Keratinocyte (primary cell): ENCODE data around the gene GNMT.

Source experiments
- CTCF ChIP-seq, 3 experiments: IDR thresholded peaks in 1 of 3; conservative IDR thresholded peaks in 1 of 3; optimal IDR thresholded peaks in 1 of 3; 2 replicates in 2 of 3; 3 replicates in 1 of 3; pipeline versions ENCODE3 to v1.5.1; 2011; ENCODE audit warnings: low read length in 3 of 3, mild to moderate bottlenecking in 3 of 3, moderate library complexity in 2 of 3, control low read depth in 1 of 3, inconsistent platforms in 1 of 3; ENCODE audit not compliant: insufficient read depth in 2 of 3; ENCODE audit errors: extremely low read depth in 1 of 3
- EZH2 ChIP-seq: IDR thresholded peaks from one replicate; pipeline ENCODE4 v1.6.1; 2012; ENCODE audit warnings: inconsistent platforms, mild to moderate bottlenecking, low read length, moderate library complexity

- TF ChIP-seq CTCF (optimal IDR thresholded peaks at IDR 0.05 in 1 of 3, IDR thresholded peaks at IDR 0.05 in 1 of 3, conservative IDR thresholded peaks at IDR 0.05 in 1 of 3; ENCODE audit: extremely low read depth in 1 of 3, insufficient read depth in 2 of 3, low read length in 3 of 3): no peak
- no peak for TF ChIP-seq EZH2
Measured at GRCh38 chr6:42947950-42948349, 12.6 kb upstream of the GNMT start.
